ENCODE data around the gene PER1.

The PER1 gene

DNA sequence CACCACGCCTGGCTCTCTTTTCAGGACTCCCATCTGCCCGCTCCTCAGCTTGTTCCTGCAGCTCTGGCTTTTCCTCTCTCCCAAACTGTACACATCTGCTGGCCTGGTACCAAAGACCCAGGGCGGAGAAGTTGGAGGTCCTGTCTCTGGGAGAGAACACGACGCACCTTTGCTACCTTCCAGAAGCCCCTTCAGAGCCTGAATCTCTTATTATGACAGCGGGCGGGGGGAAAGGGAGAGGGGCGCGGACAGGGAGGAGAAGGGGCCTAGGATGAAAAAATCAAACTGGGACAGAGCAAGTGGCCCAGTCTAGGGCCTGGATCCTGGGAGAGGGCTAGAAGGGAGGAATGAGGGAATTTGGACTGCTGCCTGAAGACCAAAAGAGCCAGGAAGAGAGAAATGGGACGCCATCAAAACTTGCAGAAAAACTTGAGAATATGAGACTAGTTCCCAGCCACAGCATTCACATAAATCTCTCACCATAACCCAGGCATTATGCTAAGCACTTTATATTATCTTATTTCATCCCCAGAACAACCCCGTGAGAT lies 2.5 kb upstream of the PER1 start:
- DNase-seq (ENCODE audit: low read depth, low spot score) = no peak

DNA sequence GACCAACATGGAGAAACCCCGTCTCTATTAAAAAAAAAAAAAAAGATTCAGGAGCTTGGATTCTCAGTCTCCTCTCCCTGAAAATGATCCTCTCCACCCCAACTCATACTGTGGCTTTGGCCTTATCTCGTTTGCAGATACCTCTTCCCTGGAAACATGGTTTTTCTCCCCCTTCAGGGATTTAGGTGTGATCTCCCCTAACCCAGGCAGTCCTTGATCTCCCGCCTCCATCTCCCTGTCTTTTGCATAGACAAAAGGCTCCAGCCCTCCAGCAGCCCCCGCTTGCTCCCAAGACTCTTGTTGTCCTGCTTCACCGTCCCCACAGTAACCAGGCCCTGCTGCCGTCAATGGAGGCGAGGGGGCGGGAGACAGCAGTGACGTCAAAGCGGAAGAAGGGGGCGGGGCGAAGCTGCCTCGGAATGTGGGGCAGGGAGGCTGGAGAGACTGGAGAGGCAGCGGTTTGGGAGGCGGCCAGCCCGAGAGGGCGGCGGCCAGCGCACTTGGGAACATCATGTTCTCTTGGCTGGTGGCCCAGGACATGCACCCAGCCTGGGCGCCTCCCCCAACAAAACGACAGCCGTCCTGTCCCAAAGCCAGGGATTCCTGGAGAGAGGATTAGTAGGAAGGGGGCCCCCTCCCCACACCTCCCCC lies 1.9 kb upstream of the PER1 start:
- no peak for DNase-seq (ENCODE audit: low read depth, low spot score)

DNA sequence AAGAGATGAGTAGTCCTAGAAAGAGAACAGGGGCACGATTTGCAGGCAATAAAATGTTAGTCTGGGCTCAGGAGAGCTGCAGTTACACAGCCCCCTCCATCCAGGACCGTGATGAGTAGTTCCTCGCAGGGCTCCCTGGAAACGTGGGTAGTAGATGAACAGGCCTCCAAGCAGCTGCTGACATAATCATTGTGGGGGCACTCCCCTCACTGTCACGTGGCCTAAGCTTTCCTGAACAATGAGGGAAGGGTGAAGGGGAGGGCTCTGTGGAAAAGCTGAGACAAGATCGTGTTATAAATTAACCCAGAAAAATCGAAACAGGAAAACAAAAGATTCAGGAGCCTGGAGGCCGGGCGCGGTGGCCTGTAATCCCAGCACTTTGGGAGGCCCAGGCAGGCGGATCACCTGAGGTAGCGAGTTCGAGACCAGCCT lies 1.3 kb upstream of the PER1 start:
- no peak for DNase-seq (ENCODE audit: low read depth, low spot score)

DNA sequence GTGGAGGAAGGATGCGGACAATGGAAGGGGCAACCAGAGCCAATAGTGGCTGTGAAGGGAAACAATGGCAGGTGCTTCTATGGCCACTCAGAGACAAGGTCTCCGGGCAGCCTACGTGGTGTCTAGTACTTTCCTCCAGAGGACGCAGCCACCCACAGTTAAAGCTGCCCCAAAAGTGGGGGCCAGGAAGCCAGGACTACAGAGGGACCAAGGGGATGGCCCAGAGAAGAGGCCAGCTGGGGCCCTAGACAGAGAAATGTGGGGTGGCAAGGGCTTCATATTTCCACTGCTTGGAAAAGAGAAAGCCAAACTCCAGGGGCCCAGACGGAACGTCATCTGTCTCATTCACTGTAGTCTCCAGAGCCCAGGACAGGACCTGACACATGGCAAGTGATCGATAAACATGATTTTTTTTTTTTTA lies 837 bp upstream of the PER1 start:
- DNase-seq (ENCODE audit: low read depth, low spot score) = no peak

DNA sequence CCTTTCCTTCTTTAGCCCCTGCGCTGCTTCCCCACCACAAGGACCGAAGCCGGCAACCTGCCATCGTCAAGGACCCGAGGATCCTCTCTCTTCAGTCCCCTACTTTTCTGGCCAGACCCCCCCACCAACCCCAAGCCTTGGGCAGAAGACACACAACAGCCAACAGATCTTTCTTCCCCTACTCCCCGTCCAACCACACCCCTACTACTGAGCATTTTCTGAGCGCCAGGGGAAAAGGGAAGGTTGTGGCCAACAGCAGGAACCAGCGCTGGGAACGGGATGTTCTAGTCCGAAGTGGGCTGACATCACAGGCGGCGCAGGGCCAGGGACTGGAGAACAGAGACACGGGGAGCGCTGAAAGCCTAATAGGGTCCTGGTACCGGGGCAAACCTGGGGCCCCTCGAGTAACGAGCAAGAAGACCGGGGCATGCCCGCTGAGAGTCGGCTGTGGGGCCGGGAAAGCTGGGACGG lies 528 bp downstream of the PER1 start:
- DNase-seq (ENCODE audit: low read depth, low spot score) = no peak

- DNase-seq (ENCODE audit: low read depth, low spot score) = no peak
These were observed 1.0 kb downstream of the PER1 start for GRCh38 chr17:8151120-8151640.

GRCh38 chr17:8150194-8151119 lies 1.7 kb downstream of the PER1 start:
- no peak for DNase-seq (ENCODE audit: low read depth, low spot score)

DNA sequence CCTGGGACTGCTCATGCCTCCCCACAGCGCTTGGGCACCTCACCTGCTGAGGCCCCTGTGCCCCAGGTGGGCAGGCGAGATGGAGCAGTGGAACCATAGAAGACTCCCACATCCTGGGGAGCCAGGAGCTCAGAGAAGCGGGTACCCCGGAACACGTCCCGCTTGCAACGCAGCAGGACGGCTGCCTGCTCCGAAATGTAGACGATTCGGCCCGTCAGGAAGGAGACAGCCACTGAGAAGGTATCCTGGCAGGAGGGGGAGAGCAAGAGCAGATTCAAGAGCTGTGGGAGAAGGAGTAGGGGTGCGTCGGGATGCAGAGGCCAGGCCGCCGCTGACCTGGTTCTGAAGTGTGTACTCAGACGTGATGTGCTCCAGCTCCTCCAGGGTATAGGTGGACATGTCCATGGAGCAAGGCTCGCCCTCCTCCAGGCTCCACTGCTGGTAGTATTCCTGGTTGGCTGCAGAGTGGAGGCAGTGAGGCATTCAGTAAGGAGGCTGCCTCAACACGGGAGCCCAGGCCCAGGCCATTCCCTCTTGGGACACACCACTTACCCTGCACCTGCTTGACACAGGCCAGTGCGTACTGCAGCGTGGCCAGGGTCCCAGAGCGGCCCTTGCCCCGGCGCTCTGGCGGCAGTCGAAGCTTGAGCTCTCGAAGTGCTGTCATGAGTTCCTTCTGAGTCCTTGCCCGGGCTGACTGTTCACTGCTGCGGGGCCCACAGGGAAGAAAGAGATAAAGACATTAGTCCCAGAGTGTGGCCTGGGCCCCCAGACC lies 2.6 kb downstream of the PER1 start:
- no peak for DNase-seq (ENCODE audit: low read depth, low spot score)

DNA sequence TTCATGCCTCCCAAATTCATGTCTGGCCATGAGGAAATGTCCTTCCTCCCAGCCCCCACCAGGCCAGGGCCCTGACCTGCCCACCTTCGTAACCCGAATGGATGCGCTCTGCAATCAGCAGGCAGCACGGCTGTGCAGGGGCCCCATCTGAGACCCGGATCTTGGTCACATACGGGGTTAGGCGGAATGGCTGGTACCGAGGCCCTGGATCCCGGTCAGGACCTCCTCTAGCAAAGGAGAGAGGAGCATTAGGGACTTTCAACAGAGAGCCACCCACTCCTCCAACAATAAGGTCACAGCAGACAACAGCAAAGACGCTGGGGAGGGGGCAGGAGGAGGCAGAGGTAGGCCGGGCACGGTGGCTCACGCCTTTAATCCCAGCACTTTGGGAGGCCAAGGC lies 3.6 kb downstream of the PER1 start:
- no peak for DNase-seq (ENCODE audit: low read depth, low spot score)

- no peak for DNase-seq (ENCODE audit: low read depth, low spot score)
These were observed 4.3 kb downstream of the PER1 start for GRCh38 chr17:8147805-8148404.

GRCh38 chr17:8147141-8147804 lies 4.9 kb downstream of the PER1 start:
- no peak for DNase-seq (ENCODE audit: low read depth, low spot score)

DNA sequence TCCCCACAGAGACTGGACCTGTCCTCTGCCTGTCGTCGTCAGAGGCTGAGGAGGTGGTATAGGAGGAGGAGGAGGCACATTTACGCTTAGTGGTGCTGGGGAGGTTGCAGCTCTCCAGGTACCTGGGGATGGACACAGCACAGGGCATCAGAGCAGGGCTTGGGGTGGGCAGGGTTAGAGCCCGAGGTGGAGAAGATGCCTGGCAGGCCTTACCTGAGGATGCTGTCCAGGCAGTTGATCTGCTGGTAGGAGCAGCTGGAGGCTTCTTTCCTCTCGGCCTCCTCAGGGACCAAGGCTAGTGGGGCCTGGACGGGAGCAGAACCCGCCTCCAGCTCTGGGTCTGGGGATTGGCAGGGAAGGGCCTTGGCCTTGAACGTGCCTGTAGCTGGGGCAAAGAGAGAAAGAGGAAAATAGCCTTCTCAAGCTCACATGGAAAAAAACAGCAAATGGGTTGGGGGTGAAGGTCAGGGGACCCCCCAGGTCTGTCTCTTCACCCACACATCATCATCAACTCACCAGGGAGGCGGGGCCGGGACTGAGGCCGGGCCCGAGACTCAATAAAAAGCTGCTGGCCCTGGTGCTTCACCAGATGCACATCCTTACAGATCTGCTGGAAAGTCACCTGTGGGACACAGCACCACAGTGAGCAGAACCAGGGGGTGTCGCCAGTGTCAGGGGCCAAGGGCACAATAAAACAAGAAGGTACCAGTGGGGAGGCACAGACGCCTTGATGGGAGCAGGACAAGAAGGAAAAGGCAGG lies 5.6 kb downstream of the PER1 start:
- DNase-seq (ENCODE audit: low read depth, low spot score) = no peak

DNA sequence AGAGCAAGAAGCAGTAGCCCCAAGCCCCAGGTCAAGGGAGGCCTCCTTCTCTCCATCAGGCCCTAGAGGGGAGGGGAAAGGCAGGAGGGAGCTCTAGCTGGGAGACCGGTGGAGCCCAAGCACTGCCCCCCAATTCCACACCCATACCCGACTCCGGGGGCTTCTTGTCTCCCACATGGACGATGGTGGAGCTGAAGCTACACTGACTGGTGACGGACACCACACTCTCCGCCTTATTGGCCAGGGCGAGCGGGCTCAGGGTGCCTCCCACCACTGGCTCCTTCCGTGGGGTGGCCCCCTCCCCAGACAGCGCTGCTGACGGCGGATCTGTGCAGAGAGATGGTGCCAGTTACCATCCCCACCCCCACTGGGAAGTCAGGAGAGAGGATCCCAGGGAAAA lies 6.4 kb downstream of the PER1 start:
- no peak for DNase-seq (ENCODE audit: low read depth, low spot score)

DNA sequence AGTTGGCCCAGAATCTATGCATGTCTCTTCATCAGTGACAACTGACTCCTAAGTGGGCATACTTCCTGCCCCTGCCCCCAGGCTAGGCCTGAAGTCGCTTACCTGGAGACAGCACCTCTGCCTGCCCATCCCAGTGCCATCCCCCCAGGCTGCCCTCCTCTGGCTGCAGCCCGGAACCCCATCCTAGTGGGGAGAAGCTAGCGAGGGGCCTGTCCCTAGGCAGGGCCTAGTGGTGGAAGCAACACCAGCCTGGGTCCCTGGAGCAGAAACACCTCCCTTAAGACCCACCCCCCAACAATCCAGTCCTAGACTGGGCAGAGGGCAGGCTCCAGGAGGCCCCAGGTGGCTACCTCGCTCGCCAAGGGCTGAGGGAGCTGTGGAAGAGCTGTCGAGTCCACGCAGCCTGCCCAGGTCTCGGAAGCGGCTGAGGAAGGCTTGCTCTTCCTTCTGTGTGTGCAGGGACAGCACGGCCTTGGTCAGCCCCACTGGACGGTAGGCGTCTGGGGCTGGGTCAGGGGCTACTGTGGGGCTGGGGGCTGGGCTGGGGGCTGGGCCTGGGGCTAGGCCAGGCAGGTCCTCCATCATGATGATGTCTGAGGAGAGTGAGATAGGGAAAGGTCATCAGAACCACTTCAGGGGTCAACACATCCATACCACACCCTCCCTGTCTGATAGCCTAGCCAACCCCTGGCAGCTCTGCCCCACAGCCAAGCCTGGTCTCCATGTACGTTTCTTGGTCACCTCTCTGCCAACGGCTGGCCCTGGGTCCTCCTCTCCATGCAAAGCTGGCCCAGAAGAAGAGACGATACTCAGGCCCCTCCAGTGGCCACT lies 7.6 kb downstream of the PER1 start:
- DNase-seq (ENCODE audit: low read depth, low spot score) = no peak

- DNase-seq (ENCODE audit: low read depth, low spot score) = no peak
These were observed 8.4 kb downstream of the PER1 start for GRCh38 chr17:8143581-8144400.

DNA sequence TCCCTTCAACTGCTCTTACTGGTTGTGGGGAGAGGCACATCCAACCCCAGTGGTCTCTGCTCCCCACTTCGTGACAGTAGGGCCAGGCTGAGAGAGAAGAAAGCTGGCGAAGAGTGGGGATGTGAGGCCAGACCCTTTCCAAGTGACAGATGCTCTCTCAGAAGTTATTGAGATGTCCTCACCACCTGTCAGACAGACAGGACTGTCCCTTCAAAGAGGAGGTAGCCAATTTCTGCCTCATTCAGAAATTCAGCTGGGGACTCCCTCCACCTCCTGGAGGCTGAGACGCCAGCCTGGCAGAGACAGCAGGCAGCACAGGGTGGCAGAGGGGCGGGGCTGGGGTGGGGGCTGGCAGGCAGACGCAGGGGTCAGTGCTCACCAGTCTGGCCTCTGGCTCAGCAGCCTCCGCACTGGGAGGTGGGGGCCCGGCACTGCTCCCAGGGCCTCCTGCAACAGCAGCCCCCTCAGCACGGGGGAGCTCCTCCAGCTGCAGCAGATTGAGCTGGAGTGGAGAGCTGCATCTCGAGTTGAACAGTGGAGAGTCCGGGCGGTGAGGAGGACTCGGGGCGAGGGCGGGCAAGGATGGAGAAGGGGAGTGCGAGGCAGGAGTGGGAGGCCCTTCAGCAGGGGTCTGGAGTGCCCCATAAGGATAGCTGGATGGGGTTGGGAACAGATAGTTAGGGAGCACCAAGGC lies 9.2 kb downstream of the PER1 start:
- no peak for DNase-seq (ENCODE audit: low read depth, low spot score)

GRCh38 chr17:8142158-8142886 lies 9.9 kb downstream of the PER1 start:
- no peak for DNase-seq (ENCODE audit: low read depth, low spot score)
